Erythroblast (primary cell): Measurements from ENCODE around the gene CYTH2.
A peak's percentile ranks its signal among the peaks of the same experiment; 100 is the strongest.

Experiments
- DNase-seq, 2 experiments: peaks; one replicate each; lab custom pipeline; 2025; lab: John Stamatoyannopoulos, UW
- GATA1 ChIP-seq: IDR thresholded peaks from 2 replicates; pipeline ENCODE4 v1.6.1; 2011; ENCODE audit warnings: low read depth, mild to moderate bottlenecking, control low read depth, low read length, moderate library complexity
- POLR2A ChIP-seq: IDR thresholded peaks from 2 replicates; pipeline ENCODE4 v1.6.1; 2011; ENCODE audit warnings: mild to moderate bottlenecking, low read length

Gene CYTH2

DNA sequence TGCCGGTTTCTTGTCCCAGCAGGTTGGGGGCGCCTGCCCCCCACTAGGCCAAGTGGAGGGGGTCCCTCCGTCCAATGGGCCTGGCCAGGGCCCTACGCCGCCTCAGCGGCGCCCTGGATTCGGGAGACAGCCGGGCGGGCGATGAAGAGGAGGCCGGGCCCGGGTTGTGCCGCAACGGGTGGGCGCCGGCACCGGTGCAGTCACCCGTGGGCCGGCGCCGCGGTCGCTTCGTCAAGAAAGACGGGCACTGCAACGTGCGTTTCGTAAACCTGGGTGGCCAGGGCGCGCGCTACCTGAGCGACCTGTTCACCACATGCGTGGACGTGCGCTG, 7.6 kb upstream of the CYTH2 start:
- TF ChIP-seq POLR2A (no peak), GATA1 (no peak)
- no peak for DNase-seq

DNA sequence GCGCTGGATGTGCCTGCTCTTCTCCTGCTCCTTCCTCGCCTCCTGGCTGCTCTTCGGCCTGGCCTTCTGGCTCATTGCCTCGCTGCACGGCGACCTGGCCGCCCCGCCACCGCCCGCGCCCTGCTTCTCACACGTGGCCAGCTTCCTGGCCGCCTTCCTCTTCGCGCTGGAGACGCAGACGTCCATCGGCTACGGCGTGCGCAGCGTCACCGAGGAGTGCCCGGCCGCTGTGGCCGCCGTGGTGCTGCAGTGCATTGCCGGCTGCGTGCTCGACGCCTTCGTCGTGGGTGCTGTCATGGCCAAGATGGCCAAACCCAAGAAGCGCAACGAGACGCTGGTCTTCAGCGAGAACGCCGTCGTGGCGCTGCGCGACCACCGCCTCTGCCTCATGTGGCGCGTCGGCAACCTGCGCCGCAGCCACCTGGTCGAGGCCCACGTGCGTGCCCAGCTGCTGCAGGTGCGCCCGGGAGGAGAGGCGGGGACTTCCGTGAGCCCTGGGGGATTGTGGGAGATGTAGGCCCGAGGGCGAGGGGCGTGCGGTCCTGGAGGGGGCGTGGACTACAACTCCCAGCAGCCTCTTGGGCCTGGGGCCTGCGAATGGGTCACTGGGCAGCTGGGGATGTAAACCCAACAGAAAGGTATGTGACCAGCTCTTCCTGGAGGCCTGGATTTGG, 7.0 kb upstream of the CYTH2 start:
- TF ChIP-seq POLR2A: no peak
- no peak for TF ChIP-seq GATA1
- no peak for DNase-seq

DNA sequence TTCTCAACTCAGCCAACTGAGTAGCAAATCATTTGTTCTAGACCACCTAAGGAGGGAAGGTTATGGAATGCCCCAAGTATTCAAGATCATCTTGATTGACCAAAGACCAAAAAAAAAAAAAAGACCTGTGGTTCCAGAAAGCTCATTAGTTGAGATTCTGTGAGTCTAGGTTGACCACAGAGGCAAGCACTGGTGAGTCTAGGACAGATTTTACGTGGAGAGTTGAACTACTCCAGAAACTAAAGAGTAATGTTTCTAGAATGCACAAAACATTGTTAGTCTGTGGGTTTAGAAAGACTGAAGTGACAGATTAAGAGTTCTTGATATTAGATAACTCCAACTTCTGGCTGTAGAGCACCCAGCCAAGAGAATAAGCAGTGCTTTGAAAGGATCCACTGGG, 4.0 kb upstream of the CYTH2 start:
- no peak for DNase-seq
- TF ChIP-seq POLR2A (no peak), GATA1 (no peak)

DNA sequence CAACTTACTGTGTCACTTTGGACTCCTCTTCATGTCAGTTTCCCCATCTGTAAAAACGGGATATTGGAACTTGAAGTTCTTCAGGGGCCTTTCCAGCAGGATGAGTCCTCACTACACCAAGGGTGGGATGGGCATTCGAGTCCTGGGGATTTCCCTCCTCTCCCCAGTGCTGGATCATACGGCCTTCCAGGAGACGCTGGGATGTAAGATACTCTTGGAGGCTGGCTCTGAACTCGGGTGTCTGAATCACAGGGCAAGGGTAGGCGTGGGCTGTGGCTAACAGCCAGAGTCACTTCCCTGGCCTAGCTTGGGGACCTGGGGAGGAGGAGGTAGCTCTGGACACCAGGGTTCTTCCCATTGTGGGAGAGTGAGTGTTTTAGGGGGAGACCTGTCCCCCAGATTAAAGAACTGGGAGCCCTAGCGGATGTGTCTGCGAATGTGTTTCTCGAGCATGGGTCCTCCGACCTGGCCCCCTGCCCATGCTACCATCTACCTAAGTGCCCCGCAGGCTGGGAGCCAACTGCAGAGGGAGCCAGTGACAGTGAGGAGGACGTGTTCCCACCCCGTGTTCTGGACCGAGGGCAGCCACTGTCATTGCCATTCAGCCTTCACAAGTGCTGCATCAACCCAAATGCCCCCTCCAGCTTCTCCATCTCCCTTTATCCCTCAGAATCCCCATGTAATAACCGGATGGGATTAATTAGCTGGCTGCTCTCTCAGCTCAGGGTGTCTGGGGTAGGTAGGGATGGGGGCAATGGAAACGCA, 2.4 kb upstream of the CYTH2 start:
- no peak for DNase-seq

DNA sequence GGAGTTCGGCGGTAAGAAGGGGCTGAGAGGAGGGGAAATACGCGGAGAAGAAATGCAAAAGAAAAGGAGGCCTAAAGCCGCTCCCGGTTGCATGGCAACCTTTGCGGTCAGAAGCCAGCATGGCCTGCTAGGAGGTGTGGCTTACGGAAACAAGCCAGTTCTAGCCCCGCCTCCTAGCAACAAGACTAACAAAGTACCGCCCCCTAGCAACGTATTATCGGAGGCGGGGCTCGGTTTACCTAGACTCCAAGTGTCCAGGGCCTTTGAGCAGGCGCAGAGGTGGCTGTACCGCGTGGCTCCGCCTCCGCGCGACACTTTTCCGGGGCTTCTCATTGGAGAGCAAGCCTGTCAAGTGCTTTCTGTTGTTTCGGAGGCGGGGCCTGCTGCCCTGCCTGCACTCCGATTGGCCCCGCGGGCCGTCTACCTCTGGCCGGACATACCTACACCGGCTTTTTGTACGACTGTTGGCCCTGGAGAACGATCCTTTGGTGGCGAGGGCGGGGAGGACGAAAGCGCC, 339 bp upstream of the CYTH2 start:
- DNase-seq: peak; percentile 100
- no peak for TF ChIP-seq POLR2A
- no peak for TF ChIP-seq GATA1

More for the DNA sequence above, 2.4 kb upstream of the CYTH2 start:
- TF ChIP-seq GATA1: no peak
- TF ChIP-seq POLR2A: no peak

DNA sequence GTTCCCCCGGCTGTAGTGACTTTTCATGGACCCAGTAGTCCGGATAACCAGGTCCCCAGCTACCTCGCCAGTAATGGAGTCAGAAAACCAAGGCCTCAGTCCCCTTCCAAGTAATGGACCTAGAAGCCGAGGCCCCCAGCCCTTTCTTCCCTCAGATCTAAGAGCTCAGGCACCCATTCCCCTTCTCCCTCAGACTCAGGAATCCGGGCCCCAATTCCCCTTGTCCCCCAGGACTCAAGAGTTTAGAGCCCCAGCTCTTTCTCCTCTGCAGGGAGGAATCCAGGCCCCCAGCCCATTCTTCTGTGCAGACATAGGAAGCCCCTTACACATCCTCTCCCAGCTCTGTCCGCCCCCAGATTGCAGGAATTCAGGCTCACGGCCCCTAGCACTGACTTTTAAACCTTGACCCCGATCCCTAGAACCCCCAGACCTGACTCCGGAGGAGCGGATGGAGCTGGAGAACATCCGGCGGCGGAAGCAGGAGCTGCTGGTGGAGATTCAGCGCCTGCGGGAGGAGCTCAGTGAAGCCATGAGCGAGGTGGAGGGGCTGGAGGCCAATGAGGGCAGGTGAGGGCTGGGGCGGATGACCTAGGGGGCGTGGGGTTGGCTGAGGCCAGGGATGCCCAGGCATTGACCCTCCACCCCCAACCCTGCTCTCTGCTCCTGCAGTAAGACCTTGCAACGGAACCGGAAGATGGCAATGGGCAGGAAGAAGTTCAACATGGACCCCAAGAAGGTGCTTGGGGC, 938 bp downstream of the CYTH2 start:
- no peak for DNase-seq
- no peak for TF ChIP-seq GATA1
- TF ChIP-seq POLR2A: no peak

DNA sequence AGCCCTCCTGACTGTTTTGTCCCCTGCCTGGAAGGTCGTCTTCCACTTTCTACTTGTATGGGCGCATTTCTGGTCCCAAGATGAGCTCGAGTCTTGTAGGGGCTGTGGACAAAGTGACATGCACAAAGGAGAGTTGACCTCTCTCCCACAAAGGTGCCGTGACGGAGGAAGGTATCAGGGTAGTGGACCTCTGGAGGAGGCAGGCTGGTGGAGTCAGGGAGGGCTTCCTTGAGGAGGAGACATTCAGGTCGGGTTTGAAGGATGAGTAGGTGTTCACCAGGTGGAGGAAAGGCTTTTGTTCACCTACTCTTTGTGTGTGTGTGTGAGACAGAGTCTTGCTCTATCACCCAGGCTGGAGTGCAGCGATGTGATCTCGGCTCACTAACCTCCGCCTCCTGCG, 1.7 kb downstream of the CYTH2 start:
- TF ChIP-seq GATA1: no peak
- TF ChIP-seq POLR2A: no peak
- DNase-seq: no peak

DNA sequence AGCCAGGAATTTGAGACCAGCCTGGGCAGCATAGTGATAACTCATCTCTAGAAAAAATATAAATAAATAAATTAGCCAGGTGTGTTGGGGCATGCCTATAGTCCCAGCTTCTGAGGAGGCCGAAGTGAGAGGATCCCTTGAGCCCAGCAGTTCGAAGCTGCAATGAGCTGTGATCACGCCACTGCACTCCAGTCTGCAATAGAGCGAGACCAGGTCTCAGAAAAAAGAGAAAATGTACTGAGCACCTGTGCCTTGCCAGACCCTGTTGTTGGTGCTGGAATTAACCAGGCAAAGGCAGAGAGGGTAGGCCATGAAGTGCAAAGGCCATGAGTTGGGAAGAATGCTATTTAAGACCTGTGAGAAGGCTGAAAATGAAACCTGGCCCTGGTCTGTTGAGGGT, 2.7 kb downstream of the CYTH2 start:
- no peak for DNase-seq
- TF ChIP-seq POLR2A (no peak), GATA1 (no peak)

DNA sequence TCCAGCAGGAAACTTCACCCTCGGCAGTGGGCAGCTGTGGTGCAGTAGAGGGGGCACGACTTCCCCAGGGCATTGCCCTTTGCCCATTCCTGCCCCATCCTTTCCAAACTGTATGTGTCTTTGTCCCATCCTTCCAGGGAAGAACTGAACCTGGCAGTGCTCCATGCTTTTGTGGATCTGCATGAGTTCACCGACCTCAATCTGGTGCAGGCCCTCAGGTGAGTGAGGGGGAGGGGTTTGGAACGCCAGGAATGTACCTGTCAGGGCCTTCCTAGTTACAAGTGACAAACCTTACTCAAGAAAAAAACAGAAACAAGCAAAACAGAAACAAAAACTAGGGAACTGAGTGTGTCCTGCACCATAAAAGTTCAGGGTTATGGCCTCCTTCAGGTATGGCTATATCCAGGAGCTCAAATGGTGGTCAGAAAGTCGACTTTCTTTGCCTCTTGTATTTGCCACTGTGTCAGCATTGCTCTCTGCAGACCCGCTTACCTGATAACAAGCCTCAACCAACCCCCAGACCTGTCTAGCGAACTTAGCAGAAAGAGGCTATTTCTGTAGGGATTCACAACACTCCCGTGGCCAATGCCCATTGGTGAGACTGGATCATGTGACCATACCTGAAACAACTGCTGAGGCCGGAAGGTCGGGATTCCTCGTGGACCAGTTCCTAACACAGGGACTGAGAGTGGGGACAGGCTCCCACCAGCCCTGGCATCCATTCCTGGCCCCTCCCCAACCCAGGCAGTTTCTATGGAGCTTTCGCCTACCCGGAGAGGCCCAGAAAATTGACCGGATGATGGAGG, 4.2 kb downstream of the CYTH2 start:
- DNase-seq: no peak
- TF ChIP-seq GATA1 (no peak), POLR2A (peak; percentile 10)

DNA sequence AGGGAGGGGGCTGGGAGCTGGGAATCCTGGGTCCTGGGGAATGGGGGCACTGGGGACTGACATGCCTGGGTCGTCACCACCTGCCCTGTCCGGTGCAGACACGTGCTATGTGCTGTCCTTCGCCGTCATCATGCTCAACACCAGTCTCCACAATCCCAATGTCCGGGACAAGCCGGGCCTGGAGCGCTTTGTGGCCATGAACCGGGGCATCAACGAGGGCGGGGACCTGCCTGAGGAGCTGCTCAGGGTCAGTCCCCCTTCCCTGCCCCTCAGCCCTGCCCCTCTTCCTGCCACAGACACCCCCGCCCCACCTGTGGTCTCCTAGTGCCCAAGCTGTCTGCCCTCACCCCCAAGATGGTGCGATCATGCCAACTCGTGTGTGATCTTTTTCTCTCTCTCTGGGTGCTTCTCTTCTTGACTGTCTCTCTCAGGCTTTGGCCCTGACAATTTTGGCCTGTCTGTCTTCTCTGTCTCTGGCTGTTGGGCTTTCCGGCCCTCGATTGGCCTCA, 5.0 kb downstream of the CYTH2 start:
- no peak for DNase-seq
- TF ChIP-seq POLR2A: no peak
- no peak for TF ChIP-seq GATA1

DNA sequence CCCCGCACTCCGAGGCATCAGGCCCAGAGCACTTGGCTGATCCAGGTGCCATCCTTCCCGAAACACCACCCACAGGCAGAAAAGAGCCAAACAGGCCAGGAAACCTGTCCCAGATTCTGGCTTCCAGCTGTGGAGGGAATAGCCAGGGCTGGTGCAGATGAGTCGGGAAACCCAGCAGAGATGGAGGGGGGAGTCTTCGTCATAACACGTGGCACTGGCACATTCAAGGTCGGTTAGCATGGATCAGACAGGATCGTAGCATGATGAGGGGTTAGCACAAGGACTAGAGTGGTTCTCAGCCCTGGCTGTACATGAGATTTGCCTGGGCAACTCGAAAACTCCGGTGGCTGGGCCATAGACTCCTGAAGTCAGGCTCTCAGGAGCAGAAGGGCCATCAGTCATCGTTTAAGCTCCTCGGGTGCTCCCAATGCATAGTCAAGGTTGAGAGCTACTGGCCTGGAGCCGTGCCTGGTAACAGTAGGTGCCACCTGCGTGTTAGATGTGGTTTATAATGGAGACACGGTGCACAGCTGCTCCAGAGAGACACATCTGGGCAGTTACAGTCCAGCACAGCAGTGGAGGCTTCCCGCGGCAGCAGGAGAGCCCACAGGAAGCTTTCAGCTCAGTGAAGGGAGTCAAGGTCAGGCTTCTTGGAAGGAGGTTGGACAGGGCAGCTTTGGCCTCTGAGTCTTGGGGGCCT, 6.3 kb downstream of the CYTH2 start:
- TF ChIP-seq GATA1 (no peak), POLR2A (no peak)
- no peak for DNase-seq

DNA sequence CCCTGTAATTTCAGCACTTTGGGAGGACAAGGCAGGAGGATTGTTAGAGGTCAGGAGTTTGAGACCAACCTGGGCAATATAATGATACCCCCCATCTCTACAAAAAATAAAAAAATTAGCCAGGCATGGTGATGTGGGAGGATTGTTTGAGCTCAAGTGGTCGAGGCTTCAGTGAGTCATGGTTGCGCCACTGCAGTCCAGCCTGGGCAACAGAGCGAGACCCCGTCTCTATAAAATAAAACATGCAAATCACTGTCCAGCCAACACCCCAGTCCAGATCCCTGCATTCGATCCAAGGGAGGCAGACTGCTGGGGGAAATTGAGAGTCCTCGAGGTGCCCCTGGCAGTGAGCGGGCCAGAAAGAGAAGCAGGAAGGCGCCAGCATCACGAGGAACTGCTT, 7.0 kb downstream of the CYTH2 start:
- DNase-seq: no peak
- no peak for TF ChIP-seq POLR2A
- TF ChIP-seq GATA1: no peak

DNA sequence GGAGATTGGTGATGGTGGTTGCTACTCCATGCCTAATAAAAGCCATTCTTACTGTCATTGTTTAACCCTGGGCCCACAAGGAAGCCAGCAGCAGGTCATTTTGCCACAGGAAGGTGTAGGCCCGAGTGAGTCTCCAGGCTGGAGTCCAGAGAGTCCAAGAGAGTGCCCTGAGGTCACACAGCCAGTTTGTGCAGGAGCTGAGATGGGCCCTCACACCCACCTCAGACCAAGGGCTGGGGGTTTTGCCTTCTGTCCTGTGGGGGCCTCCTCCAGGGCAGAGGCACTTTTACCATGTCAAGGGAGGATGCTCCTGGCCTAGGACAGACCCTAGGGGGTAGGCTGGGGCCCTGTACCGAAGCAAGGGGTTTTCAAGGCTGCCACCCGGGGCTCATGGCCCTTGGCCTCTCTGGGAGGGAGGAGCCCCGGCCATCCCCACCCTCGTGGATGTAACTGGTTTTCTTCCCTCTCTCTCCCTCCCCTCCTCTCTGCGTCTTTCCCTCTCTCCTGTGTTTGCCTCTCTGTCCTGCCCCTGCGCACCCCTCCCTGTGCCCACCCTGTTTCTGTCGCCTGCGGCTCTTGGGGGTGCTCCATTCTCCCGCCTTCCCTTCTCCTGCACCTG, 8.0 kb downstream of the CYTH2 start:
- no peak for DNase-seq
- TF ChIP-seq GATA1: no peak
- no peak for TF ChIP-seq POLR2A
